Stomach (tissue), 9 donors: ENCODE data around the gene MED15. TPM values are rescaled to one million over a fixed set of nuclear protein-coding genes. Genes with fewer than 3 reads are reported as not detected.

Experiments used
- DNase-seq, 2 donors: peaks; one replicate each; pipeline versions ENCODE4 v3.0.0 to v3.0.0-alpha.2; 2013 to 2019
- H3K27ac ChIP-seq, 5 donors: fragments of 200-600 bp in 4 of 5; sonication (generic) in 4 of 5; one replicate each; pipeline ENCODE4 v1.5.1; 2013 to 2019; ENCODE audit warnings: mild to moderate bottlenecking in 1 of 5, moderate library complexity in 1 of 5
- H3K27me3 ChIP-seq, 3 donors: fragments of 200-600 bp; sonication (generic); one replicate each; pipeline ENCODE4 v1.5.1; 2017 to 2019; ENCODE audit warnings: mixed run types in 1 of 3
- H3K36me3 ChIP-seq, 4 donors: fragments of 200-600 bp; sonication (generic); 1 replicate in 3 of 4; 2 replicates in 1 of 4; pipeline ENCODE4 v1.5.1; 2016 to 2019
- H3K4me1 ChIP-seq, 4 donors: fragments of 200-600 bp; sonication (generic); one replicate each; pipeline ENCODE4 v1.5.1; 2016 to 2019
- H3K4me3 ChIP-seq, 4 donors: fragments of 200-600 bp; sonication (generic) in 3 of 4; one replicate each; pipeline ENCODE4 v1.5.1; 2016 to 2019; ENCODE audit warnings: mild to moderate bottlenecking in 1 of 4
- H3K9me3 ChIP-seq, 4 donors: fragments of 200-600 bp; sonication (generic); one replicate each; pipeline ENCODE4 v1.5.1; 2016 to 2019
- EP300 ChIP-seq: sonication (generic); formaldehyde crosslinking; IDR thresholded peaks from one replicate; pipeline ENCODE4 v1.6.1; 2017; ENCODE audit warnings: antibody characterized with exemption
- POLR2A ChIP-seq, 4 donors: fragments of 450-650 bp; IDR thresholded peaks; one replicate each; pipeline ENCODE4 v1.6.1; 2016; ENCODE audit warnings: antibody characterized with exemption in 4 of 4, control low read depth in 2 of 4, mild to moderate bottlenecking in 1 of 4, moderate library complexity in 1 of 4
- POLR2AphosphoS5 ChIP-seq, 3 donors: sonication (generic); formaldehyde crosslinking; IDR thresholded peaks; one replicate each; pipeline ENCODE4 v1.6.1; 2016; ENCODE audit warnings: antibody characterized with exemption in 3 of 3
- WGBS, 5 donors: extraction: QIAGEN DNeasy Blood & Tissue Kit in 3 of 5; methylation state at CpG; one replicate each; pipeline versions ENCODE4 v1.1.5 to v1.1.7; 2013 to 2018; 5-methylcytosine and 5-hydroxymethylcytosine counted together
- intact Hi-C: fragments of 100-400 bp; cut with DNase I; formaldehyde crosslinking; loops from one replicate; pipeline ENCODE4 v1.15.1; 2023; ENCODE audit warnings: low total_unique reads
- polyA plus RNA-seq, 3 donors: library from polyadenylated mRNA; stranded (reverse); fragments of 200-250 nt; gene quantifications; one replicate each; pipeline ENCODE4 v1.2.3, GENCODE V29; 2013
- total RNA-seq, 5 donors: library from RNA; depleted of rRNA; stranded (reverse); fragments of >200 nt; gene quantifications; one replicate each; pipeline versions ENCODE4 v1.1.0 to v1.2.3, GENCODE V29; 2014 to 2016
- TF ChIP-seq, protein P1 (sequence below), 7 experiments: fragments of 450-650 bp in 4 of 7; fragments of 200-600 bp in 3 of 7; sonication (generic) in 3 of 7; IDR thresholded peaks; one replicate each; pipeline ENCODE4 v1.5.1; 2016 to 2019; ENCODE audit warnings: antibody characterized with exemption in 7 of 7, control low read depth in 2 of 7, mild to moderate bottlenecking in 1 of 7
- donor health status: healthy with polysubstance abuse.
- donor health status: Bipolar disorder and iron deficiency.
- donor health status: healthy.

The MED15 gene
- total and polyA plus RNA-seq, 8 donors: 28.3 to 289 (median 69.6) TPM

DNA sequence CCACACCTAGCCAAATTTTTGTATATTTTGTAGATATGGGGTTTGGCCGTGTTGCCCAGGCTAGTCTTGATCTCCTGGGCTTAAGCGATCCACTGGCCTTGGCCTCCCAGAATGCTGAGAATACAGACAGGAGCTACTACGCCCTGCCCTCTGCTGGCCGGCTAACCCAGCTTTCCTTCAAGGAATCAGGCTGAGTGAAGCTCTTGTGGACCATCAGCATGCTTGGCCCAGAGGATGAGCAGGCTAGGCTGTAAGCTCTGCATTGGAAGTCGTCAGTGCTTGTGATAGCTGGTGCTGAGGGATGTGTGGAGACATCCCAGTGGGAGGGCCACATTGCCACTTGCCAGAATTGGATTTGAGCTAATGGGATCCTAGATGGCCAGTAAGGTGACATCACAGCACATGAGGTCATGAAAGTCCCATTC, 60.6 kb downstream of the MED15 start:
- intact Hi-C loops: no loop called here
- Histone ChIP-seq H3K4me3 (no peak overlapping the region), H3K27me3 (no peaks in the 10 kb centered on the region), H3K4me1 (peaks cover 33 to 60% (median 43%) of the 10 kb centered on the region in 4 donors), H3K27ac (peak overlapping the region in 4 of 5 donors; percentile 57 to 76 (median 68)), H3K9me3 (no peaks in the 10 kb centered on the region), H3K36me3 (peaks cover 71 to 94% (median 93%) of the 10 kb centered on the region in 4 donors)
- 65 to 77% (median 75%) methylated on average over 5 of the region's 5 CpGs for WGBS, 5 donors
- no peak for DNase-seq
- TF ChIP-seq, protein P1, sequence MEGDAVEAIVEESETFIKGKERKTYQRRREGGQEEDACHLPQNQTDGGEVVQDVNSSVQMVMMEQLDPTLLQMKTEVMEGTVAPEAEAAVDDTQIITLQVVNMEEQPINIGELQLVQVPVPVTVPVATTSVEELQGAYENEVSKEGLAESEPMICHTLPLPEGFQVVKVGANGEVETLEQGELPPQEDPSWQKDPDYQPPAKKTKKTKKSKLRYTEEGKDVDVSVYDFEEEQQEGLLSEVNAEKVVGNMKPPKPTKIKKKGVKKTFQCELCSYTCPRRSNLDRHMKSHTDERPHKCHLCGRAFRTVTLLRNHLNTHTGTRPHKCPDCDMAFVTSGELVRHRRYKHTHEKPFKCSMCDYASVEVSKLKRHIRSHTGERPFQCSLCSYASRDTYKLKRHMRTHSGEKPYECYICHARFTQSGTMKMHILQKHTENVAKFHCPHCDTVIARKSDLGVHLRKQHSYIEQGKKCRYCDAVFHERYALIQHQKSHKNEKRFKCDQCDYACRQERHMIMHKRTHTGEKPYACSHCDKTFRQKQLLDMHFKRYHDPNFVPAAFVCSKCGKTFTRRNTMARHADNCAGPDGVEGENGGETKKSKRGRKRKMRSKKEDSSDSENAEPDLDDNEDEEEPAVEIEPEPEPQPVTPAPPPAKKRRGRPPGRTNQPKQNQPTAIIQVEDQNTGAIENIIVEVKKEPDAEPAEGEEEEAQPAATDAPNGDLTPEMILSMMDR (IDR thresholded peaks at IDR 0.05): no peak
- TF ChIP-seq POLR2A (IDR thresholded peaks at IDR 0.05): no peak
- no peak for TF ChIP-seq EP300
- TF ChIP-seq POLR2AphosphoS5 (IDR thresholded peaks at IDR 0.05): no peak

DNA sequence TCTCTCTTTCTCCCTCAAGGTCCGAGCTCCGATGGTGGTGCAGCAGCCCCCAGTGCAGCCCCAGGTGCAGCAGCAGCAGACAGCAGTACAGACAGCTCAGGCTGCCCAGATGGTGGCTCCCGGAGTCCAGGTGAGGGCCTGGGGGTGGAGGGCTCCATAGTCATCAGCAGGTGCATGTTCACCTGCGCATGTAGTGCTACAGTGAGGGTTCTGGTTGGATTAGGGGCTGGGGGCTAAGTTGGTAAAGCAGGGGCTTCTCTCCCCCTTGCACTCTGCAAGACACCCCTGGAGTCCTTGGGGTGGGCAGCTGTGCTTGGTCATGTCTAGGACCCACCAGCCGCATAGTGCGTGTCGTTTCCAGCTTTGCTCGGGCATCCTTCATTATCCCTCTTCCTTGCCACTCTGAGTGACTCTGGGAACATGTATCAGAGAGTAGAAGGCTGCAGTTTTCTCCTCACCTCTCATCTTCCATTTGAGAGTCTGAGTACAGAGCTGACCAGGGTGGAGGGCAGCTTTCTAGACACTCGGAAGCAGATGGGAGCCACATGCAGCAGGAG, 61.2 kb downstream of the MED15 start:
- peak overlapping the region in 4 of 5 donors; percentile 57 to 76 (median 68) for H3K27ac ChIP-seq
- no peak for DNase-seq
- 82 to 94% (median 87%) methylated on average over 8 to 9 of the region's 9 CpGs for WGBS, 5 donors
- intact Hi-C loops: no loop called here
- H3K9me3 ChIP-seq: no peaks in the 10 kb centered on the region
- TF ChIP-seq POLR2A (IDR thresholded peaks at IDR 0.05) (no peak), EP300 (no peak), POLR2AphosphoS5 (IDR thresholded peaks at IDR 0.05) (no peak)
- TF ChIP-seq, protein P1 (IDR thresholded peaks at IDR 0.05): no peak
- H3K36me3 ChIP-seq: peaks cover 76 to 95% (median 94%) of the 10 kb centered on the region in 4 donors
- H3K27me3 ChIP-seq: no peaks in the 10 kb centered on the region
- peak overlapping the region in 1 of 4 donors; percentile 10 for H3K4me3 ChIP-seq
- H3K4me1 ChIP-seq: peaks cover 33 to 60% (median 43%) of the 10 kb centered on the region in 4 donors

DNA sequence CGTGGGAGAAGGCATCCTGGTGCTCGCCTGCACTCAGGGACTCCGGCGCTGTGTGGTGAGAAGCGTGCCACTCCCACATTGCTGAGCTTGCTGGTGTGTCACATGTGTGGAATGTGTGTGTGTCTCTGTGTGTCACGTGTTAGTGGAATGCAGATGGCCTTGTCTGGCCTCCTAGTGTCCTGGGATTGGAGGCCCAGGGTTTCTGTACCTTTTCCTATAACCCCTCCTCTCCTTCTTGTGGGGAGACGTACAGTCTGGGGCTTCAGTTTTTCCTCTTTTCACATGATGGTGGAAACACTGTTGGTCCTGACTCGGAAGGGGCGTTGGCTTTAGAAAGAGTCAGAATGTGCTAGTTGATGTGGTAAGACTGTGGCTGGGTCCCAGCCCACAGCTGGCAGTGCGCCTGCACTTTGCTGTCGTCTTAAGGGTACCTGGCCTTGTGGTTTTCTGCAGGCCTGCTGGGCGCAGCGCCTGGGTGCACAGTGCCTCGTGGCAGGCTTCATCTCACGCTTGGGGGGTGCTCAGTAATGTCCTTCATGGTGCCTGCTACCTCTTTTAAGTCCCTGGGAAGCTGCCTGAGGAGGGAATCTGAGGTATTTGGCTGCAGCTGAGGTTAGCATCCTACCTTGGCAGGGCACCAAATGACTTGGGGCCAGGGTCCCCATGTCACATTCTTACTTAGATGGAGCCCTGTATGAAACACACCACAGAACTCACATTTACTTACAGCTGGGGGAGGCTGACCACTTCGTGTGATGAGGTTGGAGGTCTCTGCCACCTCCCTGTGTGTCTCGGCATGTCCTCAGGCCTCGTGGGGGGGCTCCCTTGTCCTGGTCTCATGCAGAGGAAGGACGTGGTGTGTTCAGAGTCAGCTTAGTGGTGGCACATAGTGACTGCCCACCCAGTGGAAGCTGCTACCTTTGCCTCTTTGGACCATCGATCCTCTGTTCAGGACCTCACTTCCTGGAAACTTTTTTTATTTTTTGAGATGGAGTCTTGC, 61.9 kb downstream of the MED15 start:
- Histone ChIP-seq H3K27me3 (no peaks in the 10 kb centered on the region), H3K27ac (peak overlapping the region in 4 of 5 donors; percentile 57 to 76 (median 68)), H3K36me3 (peaks cover 84 to 100% (median 97%) of the 10 kb centered on the region in 4 donors), H3K9me3 (no peaks in the 10 kb centered on the region), H3K4me1 (peaks cover 33 to 54% (median 39%) of the 10 kb centered on the region in 4 donors), H3K4me3 (no peak overlapping the region)
- TF ChIP-seq, protein P1 (IDR thresholded peaks at IDR 0.05): no peak
- TF ChIP-seq EP300: no peak
- TF ChIP-seq POLR2A (IDR thresholded peaks at IDR 0.05): no peak
- peak in 2 of 3 donors; percentile 19 to 62 for TF ChIP-seq POLR2AphosphoS5 (IDR thresholded peaks at IDR 0.05)
- WGBS, 5 donors: 46 to 56% (median 49%) methylated on average over 14 to 20 of the region's 20 CpGs
- intact Hi-C loops: no loop called here
- peak; percentile 63 to 71 for DNase-seq

DNA sequence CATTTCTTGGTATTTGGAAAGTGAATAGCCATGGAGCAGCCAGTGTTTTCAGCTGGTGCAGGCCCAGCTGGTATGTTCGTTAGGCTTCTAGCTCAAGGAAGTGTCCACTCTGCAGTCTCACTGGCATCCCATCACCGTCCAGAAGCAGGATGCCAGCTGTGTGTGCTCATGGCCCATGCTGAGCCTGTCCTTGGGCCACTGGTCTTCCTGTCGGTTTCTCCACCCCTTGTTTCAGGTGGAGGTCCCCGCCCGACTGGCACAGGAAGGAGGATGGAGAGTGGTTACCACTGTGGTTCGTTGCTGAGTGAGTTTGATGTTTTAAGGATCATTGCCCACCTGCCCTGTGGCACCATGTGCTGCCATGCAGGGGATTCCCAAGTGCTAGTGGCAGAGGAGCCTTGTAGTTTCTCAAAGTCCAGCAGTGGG, 63.7 kb downstream of the MED15 start:
- peaks cover 32 to 57% (median 38%) of the 10 kb centered on the region in 4 donors for H3K4me1 ChIP-seq
- no peak for DNase-seq
- intact Hi-C loops: no loop called here
- no peaks in the 10 kb centered on the region for H3K27me3 ChIP-seq
- no peak overlapping the region for H3K4me3 ChIP-seq
- no peak for TF ChIP-seq POLR2A (IDR thresholded peaks at IDR 0.05)
- no peak overlapping the region for H3K27ac ChIP-seq
- no peaks in the 10 kb centered on the region for H3K9me3 ChIP-seq
- H3K36me3 ChIP-seq: peaks cover 83 to 100% (median 97%) of the 10 kb centered on the region in 4 donors
- 74 to 84% (median 80%) methylated on average over 6 of the region's 6 CpGs for WGBS, 5 donors
